ENCODE measurements around the gene TFAP2E.

DNA sequence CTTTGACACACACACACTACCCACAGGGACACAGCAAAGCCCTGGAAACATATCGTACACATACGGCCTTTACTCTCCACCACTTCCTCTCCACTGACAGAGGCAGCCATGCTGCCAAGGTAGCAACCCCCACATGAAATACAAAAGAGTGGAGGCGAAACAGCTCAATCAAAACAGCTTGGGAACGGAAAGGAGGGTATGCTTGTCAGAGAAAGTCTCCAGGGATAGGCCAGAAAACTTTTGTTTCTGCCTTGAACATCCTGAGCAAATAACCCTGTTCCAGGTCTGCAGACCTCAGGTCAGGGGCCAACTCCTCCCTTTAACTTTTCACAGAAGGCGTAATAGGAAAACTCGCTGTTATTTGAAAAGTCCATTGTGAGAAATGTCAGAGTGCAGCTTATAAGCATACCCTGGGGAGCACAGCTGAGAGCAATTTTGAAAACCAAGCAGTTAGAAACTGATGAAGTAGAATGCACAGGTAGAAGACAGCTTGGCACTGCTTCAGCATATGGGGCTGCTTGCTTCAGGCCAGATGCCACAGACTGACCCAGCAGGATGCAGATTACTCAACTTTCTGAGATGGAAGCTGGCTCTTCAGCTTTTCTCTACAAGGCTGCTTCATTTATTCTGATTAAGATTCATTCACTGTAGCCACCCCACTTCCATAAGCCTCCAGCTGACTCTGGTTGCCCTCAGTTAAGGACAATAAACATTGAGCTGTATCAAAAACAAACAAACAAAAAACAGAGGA, 33.9 kb upstream of the TFAP2E start:
- TF ChIP-seq POLR2AphosphoS5 (IDR thresholded peaks at IDR 0.05; ENCODE audit: insufficient read depth in 1 of 2, low read depth in 1 of 2): no peak
- no peak for TF ChIP-seq CTCF (IDR thresholded peaks at IDR 0.05)

Measured in vagina (tissue), 2 donors.